K562 (cell line): Measurements from ENCODE around the gene ERN1.

Experiments used
- ARHGAP35 ChIP-seq: fragments of 450-650 bp; IDR thresholded peaks from 2 replicates; pipeline ENCODE4 v1.6.1; 2018; ENCODE audit not compliant: partially characterized antibody
- MITF ChIP-seq: IDR thresholded peaks from 2 replicates; pipeline ENCODE4 v1.6.1; 2014; ENCODE audit warnings: antibody characterized with exemption
- RFX7 ChIP-seq: fragments of 250-450 bp; sonication (Bioruptor Pico); IDR thresholded peaks from 2 replicates; pipeline ENCODE4 v1.5.1; 2021; ENCODE audit warnings: mild to moderate bottlenecking

GRCh38 chr17:64015447-64015846 is 114.5 kb downstream of the ERN1 start:
- TF ChIP-seq RFX7 (CRISPR knock-in tag) (no peak), ARHGAP35 (no peak), MITF (no peak)
